ENCODE results near the gene GFM2.
"Not testable (repeated sequence)": the region's sequence is repeated elsewhere in the genome, so short reads cannot be mapped to it uniquely, and the experiment has no call there.

GFM2 gene

DNA sequence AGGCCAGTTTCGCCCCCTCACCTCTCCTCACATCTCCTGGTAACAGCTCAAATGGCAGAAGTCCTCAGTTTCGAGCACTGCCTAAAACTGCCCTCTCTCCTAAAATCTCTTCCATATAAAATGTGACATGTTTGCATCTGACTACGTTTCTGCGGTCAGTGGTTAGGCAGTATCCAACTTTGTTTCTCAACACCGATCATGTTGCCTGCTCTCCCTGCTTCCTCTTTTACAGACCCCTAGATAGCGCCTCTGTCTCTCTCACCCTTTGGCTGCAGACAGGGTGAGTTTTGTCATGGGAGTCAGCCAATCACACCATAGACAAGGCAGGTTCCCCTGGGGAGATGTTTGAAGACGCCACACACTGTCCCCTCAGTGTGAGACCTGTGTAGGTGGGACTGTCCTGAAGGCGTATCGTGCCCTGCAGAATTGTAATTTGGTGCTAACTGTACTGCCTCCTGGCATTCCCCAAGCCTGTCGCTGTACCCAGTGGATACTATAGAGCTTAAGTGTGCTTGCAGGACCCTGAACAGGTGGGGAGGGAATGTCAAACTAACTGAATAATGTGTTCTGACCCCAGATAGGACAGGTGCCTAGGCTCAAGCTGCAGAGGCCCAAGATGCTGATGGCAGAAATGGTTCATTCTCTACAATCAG lies 80.8 kb downstream of the GFM2 start:
- H3K27ac ChIP-seq = peak overlapping the region; percentile 73
- ChIA-PET CTCF (interaction anchor here (0.8 to 1.1 kb wide), 4 partner anchors 11 to 37 kb away, joined by 3 to 8 read pairs (median 4); no protein-coding TSS in a partner anchor), POLR2A (ENCODE audit: low non-redundant PET) (no interaction called here)
- TF ChIP-seq, protein P1, sequence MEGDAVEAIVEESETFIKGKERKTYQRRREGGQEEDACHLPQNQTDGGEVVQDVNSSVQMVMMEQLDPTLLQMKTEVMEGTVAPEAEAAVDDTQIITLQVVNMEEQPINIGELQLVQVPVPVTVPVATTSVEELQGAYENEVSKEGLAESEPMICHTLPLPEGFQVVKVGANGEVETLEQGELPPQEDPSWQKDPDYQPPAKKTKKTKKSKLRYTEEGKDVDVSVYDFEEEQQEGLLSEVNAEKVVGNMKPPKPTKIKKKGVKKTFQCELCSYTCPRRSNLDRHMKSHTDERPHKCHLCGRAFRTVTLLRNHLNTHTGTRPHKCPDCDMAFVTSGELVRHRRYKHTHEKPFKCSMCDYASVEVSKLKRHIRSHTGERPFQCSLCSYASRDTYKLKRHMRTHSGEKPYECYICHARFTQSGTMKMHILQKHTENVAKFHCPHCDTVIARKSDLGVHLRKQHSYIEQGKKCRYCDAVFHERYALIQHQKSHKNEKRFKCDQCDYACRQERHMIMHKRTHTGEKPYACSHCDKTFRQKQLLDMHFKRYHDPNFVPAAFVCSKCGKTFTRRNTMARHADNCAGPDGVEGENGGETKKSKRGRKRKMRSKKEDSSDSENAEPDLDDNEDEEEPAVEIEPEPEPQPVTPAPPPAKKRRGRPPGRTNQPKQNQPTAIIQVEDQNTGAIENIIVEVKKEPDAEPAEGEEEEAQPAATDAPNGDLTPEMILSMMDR (conservative IDR thresholded peaks at IDR 0.05; ENCODE audit: low read depth) = no peak
- peak; percentile 17 for DNase-seq (ENCODE audit: low spot score)

DNA sequence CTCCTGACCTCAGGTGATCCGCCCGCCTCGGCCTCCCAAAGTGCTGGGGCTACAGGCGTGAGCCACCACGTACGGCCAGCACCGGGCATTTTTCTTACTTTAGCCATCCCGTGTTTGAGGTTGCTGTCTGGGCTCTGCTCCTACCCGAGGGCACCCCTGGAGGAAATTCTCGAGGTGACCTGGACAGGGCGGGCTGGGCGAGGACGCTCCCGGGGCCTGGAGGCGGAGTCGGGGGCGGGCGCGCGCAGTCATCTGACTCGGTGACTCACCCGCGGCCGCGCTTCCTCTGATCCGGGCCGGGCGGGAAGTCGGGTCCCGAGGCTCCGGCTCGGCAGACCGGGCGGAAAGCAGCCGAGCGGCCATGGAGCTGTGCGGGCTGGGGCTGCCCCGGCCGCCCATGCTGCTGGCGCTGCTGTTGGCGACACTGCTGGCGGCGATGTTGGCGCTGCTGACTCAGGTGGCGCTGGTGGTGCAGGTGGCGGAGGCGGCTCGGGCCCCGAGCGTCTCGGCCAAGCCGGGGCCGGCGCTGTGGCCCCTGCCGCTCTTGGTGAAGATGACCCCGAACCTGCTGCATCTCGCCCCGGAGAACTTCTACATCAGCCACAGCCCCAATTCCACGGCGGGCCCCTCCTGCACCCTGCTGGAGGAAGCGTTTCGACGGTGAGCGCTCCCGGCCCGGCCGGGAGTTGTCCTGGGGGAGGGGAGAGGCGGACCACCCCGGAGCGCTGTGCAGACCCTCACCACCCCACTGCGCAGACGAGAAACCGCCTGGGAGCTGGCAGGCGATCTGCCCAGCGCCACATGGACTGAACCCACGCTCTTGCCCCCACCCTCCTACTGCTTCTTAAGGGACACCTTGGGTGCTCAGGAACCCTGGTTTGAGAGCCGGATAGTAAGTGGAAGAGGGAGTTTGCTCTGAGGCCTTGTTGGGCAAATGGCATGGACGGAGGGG lies 81.7 kb downstream of the GFM2 start, which contains the start of gene HEXB:
TSS of gene HEXB (plus strand) at position 334 of the 952 bp plus-strand sequence. CDS start at position 362, 28 bp downstream.
- TF ChIP-seq, protein P1 (conservative IDR thresholded peaks at IDR 0.05; ENCODE audit: low read depth) = no peak; the same call in 1 of the 2 replicates
- DNase-seq (ENCODE audit: low spot score) = peak; percentile 96
- H3K27ac ChIP-seq = peak within 1 kb of the TSS; percentile 73
- ChIA-PET CTCF (interaction anchor here (0.8 to 1.1 kb wide), 5 partner anchors 10 to 67 kb away, joined by 3 to 8 read pairs (median 5); no protein-coding TSS in a partner anchor), POLR2A (ENCODE audit: low non-redundant PET) (interaction anchor here (0.6 kb wide), 1 partner anchor 546 kb away, joined by 5 read pairs; no protein-coding TSS in a partner anchor)

DNA sequence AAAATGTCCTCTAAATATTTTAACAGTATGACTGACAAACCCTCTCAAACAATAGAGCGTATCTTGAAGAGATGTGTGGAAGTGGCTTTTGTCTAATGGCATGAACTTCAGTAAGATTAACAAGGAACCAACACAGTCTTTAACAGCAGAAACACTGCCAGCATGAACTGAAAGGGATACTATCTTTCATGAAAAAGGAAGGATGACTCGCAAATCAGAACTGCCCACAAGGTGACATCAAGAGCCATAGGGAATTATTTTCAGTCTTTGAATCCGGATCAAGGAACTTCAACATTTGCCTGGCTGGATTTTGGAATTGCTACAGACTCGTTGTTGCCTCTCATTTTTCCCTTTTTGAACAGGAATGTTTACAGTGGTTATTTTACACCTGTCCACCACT lies 87.0 kb downstream of the GFM2 start:
- CTCF ChIA-PET = interaction anchor here (0.6 kb wide), 1 partner anchor 384 kb away, joined by 3 read pairs; no protein-coding TSS in a partner anchor
- POLR2A ChIA-PET (ENCODE audit: low non-redundant PET) = no interaction called here
- H3K27ac ChIP-seq = no peak overlapping the region
- TF ChIP-seq, protein P1 (conservative IDR thresholded peaks at IDR 0.05; ENCODE audit: low read depth) = no peak
- DNase-seq (ENCODE audit: low spot score) = no peak

DNA sequence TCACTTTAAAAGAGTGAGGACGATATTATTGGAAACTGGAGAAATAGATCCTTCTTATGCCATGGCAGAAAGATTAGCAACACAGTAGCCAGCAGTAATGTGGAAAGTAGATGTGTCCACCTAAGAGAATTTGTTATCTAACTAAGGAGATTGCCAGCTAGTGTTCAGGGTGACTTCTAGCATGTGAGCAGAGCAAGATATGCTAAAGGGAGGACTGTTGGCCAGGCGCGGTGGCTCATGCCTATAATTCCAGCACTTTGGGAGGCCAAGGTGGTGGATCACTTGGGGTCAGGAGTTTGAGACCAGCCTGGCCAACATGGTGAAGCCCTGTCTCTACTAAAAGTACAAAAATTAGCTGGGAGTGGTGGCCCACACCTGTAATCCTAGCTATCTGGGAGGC lies 87.6 kb downstream of the GFM2 start:
- CTCF ChIA-PET = interaction anchor here (0.6 kb wide), 2 partner anchors 11 to 765 kb away, joined by 3 to 6 read pairs; no protein-coding TSS in a partner anchor
- POLR2A ChIA-PET (ENCODE audit: low non-redundant PET); H3K27ac ChIP-seq; DNase-seq (ENCODE audit: low spot score): not testable (repeated sequence)

DNA sequence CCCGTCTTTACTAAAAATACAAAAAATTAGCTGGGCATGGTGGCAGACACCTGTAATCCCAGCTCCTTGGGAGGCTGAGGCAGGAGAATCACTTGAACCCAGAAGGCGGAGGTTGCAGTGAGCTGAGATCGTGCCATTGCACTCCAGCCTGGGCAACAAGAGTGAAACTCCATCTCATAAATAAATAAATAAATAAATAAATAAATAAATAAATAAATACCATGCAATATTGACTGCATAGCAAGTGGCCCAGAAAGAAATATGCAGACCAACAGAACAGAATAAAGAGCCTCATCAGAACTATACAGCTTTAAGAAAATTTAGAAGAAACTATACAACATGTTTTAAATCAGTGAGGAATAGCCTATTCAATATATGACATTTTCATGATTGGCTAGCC lies 88.8 kb downstream of the GFM2 start:
- CTCF ChIA-PET = interaction anchor here (0.5 to 0.7 kb wide), 3 partner anchors 542 to 1103 kb away, joined by 3 to 4 read pairs (median 3); no protein-coding TSS in a partner anchor
- POLR2A ChIA-PET (ENCODE audit: low non-redundant PET); DNase-seq (ENCODE audit: low spot score); H3K27ac ChIP-seq: not testable (repeated sequence)

DNA sequence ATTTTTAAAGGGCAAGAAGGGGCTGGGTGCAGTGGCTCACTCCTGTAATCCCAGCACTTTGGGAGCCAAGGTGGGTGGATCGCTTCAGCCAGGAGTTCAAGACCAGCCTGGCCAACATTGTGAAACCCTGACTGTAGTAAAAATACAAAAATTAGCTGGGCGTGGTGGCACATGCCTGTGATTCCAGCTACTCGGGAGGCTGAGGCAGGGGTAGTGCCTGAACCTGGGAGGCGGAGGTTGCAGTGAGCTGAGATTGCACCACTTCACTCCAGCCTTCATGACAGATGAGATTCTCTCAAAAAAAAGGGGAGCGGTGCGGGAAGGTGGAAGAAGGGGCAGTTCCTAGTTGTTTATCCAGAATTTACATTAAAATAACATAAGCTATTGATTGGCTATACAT lies 90.5 kb downstream of the GFM2 start:
- H3K27ac ChIP-seq; DNase-seq (ENCODE audit: low spot score); POLR2A ChIA-PET (ENCODE audit: low non-redundant PET): not testable (repeated sequence)
- CTCF ChIA-PET = interaction anchor here (0.6 kb wide), 2 partner anchors 310 to 418 kb away, joined by 4 to 6 read pairs; no protein-coding TSS in a partner anchor

DNA sequence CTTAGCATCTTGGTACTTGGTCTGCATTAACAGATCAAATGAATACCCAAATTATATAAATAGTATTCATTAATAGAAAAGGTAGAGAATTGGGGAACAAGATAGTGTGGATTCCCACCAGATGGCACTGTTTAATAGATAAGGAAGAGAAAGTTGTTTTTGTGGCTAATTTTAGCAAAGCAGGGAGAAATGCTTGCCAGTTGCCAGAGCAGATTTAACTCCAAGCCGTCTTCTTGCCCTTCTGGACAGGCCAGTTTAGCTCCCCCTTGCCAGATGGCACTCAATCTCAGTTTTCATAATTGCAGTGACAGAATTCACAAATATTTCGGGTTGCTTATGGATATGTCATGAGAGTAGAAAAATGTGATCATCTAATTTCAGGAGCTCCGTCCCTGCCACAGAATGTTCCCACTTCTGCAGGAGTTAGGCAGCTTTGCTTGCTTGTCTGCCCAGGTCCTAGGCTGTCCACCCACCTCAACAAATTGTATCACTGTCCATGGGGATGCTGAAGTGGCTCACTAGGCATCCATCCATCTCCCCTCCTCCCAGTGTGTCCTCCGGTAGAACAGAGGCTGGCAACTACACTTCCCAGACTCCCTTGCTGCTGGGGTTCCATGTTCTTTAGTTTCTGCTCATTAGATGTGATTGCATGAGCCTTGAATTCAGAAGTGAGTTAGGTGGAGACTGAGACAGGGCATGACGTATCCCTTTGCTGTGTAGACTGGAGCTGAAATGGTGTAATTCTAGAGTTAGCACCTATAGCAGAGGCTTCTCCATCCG lies 93.7 kb downstream of the GFM2 start:
- no peak overlapping the region for H3K27ac ChIP-seq
- TF ChIP-seq, protein P1 (conservative IDR thresholded peaks at IDR 0.05; ENCODE audit: low read depth) = peak; percentile 76
- peak; percentile 45 for DNase-seq (ENCODE audit: low spot score)
- POLR2A ChIA-PET (ENCODE audit: low non-redundant PET) = no interaction called here
- CTCF ChIA-PET = interaction anchor here (0.5 to 1.2 kb wide), 13 partner anchors 12 to 1831 kb away, joined by 3 to 6 read pairs (median 3); no protein-coding TSS in a partner anchor
